PFSK-1 (cell line): ENCODE data around the gene VWCE.

Experiments used
- FOXP2 ChIP-seq: optimal IDR thresholded peaks from 2 replicates; pipeline ENCODE3; 2011; ENCODE audit warnings: borderline replicate concordance, control low read depth, inconsistent platforms; ENCODE audit not compliant: insufficient read depth; ENCODE audit errors: extremely low read length, extremely low read depth
- POLR2AphosphoS5 ChIP-seq: IDR thresholded peaks from 2 replicates; pipeline ENCODE4 v1.6.1; 2012; ENCODE audit warnings: low read depth, mild to moderate bottlenecking, control low read depth, low read length, moderate library complexity
- SIN3A ChIP-seq: IDR thresholded peaks from 2 replicates; pipeline ENCODE4 v1.6.1; 2012; ENCODE audit warnings: mild to moderate bottlenecking, low read length, moderate library complexity, borderline replicate concordance; ENCODE audit not compliant: insufficient read depth
- TAF1 ChIP-seq: IDR thresholded peaks from 2 replicates; pipeline ENCODE4 v1.6.1; 2012; ENCODE audit warnings: low read length, control low read depth, borderline replicate concordance; ENCODE audit not compliant: insufficient read depth
- TF ChIP-seq, protein P1 (sequence below), 2 experiments: IDR thresholded peaks; 2 replicates each; pipeline versions ENCODE4 v1.6.1 to v1.8.0; 2011 to 2012; ENCODE audit warnings: low read depth in 2 of 2, low read length in 2 of 2, control low read depth in 1 of 2, inconsistent platforms in 1 of 2, mild to moderate bottlenecking in 1 of 2, moderate library complexity in 1 of 2; ENCODE audit not compliant: insufficient read depth in 1 of 2

VWCE gene

DNA sequence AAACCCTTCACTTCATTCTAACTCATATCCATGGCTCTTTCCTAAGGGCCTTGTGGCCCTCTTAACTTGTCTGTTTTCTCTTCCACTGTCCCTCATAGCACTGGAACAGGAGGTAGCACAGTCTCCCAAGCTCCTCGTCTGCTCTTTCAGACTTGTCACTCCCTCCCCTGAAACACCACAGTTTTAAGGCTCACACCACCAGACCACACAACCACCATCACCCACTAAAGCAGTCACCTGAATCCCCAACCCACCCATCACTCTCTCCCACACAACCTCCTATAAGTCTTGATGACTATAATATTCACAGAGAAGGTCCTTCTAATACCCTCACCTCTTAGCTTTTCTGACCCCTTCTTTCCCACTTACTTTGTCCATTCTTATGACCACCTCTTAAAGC, 11.1 kb upstream of the VWCE start:
- no peak for TF ChIP-seq POLR2AphosphoS5
- no peak for TF ChIP-seq FOXP2
- TF ChIP-seq TAF1: no peak
- TF ChIP-seq SIN3A: no peak
- TF ChIP-seq, protein P1, sequence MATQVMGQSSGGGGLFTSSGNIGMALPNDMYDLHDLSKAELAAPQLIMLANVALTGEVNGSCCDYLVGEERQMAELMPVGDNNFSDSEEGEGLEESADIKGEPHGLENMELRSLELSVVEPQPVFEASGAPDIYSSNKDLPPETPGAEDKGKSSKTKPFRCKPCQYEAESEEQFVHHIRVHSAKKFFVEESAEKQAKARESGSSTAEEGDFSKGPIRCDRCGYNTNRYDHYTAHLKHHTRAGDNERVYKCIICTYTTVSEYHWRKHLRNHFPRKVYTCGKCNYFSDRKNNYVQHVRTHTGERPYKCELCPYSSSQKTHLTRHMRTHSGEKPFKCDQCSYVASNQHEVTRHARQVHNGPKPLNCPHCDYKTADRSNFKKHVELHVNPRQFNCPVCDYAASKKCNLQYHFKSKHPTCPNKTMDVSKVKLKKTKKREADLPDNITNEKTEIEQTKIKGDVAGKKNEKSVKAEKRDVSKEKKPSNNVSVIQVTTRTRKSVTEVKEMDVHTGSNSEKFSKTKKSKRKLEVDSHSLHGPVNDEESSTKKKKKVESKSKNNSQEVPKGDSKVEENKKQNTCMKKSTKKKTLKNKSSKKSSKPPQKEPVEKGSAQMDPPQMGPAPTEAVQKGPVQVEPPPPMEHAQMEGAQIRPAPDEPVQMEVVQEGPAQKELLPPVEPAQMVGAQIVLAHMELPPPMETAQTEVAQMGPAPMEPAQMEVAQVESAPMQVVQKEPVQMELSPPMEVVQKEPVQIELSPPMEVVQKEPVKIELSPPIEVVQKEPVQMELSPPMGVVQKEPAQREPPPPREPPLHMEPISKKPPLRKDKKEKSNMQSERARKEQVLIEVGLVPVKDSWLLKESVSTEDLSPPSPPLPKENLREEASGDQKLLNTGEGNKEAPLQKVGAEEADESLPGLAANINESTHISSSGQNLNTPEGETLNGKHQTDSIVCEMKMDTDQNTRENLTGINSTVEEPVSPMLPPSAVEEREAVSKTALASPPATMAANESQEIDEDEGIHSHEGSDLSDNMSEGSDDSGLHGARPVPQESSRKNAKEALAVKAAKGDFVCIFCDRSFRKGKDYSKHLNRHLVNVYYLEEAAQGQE (IDR thresholded peaks at IDR 0.05; ENCODE audit: insufficient read depth in 1 of 2, low read depth in 2 of 2, low read length in 2 of 2): no peak

DNA sequence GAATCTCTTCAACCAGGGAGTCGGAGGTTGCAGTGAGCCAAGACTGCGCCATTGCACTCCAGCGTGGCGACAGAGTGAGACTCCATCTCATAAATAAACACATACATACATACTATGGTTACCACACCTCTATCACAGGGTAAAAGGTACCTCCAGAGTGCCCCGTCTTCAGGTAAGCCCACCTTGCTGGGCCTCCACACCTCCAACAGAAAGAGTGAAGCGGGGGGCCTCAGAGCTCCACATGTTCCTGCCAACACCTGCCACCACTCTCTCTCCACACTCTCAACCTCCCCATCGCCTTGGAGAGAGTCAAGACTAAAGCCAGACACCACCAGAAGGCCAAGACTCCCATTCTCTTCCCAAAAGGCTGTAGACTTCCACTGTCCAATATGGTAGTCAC, 10.3 kb upstream of the VWCE start:
- TF ChIP-seq SIN3A (no peak), FOXP2 (no peak), TAF1 (no peak)

DNA sequence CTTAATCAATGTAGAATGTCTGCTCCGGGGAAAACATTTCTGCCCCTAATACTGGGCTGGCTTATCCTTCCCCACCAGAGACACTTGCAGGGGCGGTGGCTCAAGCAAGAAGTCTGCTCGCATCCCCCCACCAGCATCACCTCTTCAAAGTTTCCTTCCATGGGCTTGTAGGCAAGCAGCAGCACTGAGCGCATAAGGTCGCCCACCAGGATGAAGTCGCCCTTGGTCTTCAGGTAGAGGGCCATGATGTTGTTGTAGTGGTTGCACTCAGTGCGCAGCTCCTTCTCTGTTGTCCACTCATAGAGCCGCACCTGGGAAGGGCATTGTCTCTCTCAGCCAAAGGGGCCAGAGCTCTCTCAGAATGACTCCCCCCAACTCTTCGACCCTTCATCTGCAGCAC, 8.6 kb upstream of the VWCE start:
- TF ChIP-seq POLR2AphosphoS5: no peak
- TF ChIP-seq SIN3A: no peak
- TF ChIP-seq, protein P1 (IDR thresholded peaks at IDR 0.05; ENCODE audit: insufficient read depth in 1 of 2, low read depth in 2 of 2, low read length in 2 of 2): no peak
- no peak for TF ChIP-seq FOXP2
- no peak for TF ChIP-seq TAF1

DNA sequence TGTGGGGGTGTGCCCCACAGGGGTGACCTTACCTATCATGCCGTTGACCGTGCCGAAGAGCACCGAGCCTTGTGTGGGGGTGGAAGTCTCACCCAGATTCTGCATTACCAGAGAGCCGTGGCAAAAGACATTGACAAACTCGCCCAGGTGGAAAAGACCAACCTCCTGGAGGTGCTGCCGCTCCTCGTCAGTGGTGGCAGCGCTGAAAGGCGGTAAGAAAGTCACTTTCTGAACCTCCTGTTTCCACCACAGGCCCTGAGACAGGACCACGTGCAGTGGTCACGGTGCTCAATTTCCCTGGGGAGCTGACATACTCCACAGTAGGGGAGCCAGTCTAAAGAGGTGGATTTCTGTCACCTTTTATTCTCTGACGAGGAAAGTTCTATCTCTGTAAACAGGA, 7.4 kb upstream of the VWCE start:
- TF ChIP-seq TAF1: no peak
- TF ChIP-seq POLR2AphosphoS5: no peak
- no peak for TF ChIP-seq SIN3A
- no peak for TF ChIP-seq FOXP2
- TF ChIP-seq, protein P1 (IDR thresholded peaks at IDR 0.05; ENCODE audit: insufficient read depth in 1 of 2, low read depth in 2 of 2, low read length in 2 of 2): no peak

DNA sequence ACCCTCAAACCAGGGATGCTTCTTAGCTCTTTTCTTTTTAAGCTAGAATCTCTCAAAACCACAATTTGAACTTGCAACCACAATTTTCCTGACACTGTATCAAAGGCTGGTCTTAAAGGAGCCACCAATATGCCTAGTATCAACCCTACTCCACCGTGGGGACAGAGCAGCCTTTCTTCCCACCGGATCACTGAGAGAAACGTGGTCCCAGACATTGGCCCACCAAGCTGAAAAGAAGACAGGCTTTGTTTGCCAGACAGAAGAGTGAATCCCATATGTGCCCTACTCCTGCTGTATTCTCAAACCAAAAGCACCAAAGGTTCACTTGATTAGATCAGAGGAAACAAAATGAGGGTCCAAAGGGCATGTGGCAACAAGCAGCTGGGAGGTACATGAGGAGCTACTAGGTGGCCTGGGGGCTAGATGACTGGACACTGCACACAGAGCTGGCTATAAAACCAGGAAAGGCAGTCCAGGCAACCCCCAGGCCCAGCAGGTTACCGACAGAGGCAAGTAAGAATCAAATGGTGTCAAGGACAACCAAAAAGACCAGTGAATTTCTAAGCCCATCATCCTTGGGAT, 3.6 kb upstream of the VWCE start:
- TF ChIP-seq, protein P1 (IDR thresholded peaks at IDR 0.05; ENCODE audit: insufficient read depth in 1 of 2, low read depth in 2 of 2, low read length in 2 of 2): no peak
